Amniotic stem cell (primary cell): ENCODE data around the gene ZNF777.

Experiments used
- DNase-seq: peaks from one replicate; lab custom pipeline; 2025; lab: John Stamatoyannopoulos, UW

Gene ZNF777

DNA sequence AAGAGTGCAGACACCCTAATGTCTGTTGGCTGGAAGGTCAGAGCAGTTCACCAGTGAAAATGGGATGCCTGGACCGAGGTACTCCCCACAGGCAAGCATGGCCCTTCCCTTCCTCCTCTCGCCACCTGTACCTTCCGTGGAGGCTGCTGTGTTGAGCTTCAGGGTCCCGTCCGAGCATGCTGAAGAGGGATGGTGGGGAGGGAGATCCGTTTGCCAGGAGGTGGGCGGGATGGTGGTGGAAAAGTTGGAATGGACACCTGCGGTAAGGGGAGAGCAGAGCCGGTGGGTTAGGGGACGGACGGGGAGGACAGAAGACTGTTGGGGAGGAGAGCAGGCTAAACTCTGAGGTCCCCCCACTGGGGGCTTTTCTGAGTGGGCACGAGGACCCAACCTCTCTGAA, 15.9 kb upstream of the ZNF777 start:
- DNase-seq, result no peak

DNA sequence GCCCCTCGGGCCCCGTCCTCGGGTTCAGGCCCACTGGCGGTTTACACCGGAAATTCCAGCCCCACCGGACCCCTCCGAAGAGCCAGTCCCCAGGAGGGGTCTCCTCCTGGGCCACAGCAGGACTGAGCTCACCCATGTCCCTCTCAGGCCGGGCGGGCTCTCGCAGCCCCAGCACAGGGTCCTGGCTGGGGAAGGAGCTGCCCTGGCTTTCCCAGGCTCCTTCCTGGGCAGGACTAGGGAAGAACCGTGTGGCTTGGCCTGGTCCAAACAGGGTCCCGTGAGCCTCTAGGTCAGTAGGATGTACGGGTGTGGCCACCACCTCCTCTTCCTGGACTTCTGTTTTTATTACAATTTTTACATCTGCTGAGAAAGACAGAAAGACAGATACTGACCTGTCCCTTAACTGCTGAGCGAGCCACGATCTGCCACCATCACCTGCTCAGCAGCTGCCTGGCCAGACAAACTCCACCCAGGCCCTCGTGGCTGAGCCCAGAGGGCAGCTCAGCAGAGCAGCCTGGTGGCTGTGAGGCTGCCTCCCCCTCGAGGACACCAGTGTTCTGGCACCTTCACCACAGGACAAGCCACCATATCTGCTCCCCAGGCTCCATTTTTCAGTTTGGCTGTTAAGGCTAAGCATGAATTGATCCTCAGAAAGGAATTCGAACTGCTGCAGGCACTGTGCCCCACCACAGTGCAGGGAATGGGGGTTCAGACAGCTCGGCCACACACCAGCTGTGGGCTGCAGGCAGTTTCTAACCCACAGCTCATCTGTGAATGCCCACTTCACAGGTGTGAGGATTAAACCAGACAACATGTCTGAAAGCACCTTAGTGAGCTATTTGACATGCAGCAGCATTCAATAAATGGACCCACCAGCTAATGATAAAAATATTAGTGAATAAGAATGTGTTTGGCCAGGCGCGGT, 14.5 kb upstream of the ZNF777 start:
- DNase-seq, result no peak

GRCh38 chr7:149474309-149475120, 13.7 kb upstream of the ZNF777 start:
- no peak for DNase-seq

GRCh38 chr7:149473251-149473650, 12.4 kb upstream of the ZNF777 start:
- DNase-seq, result no peak

DNA sequence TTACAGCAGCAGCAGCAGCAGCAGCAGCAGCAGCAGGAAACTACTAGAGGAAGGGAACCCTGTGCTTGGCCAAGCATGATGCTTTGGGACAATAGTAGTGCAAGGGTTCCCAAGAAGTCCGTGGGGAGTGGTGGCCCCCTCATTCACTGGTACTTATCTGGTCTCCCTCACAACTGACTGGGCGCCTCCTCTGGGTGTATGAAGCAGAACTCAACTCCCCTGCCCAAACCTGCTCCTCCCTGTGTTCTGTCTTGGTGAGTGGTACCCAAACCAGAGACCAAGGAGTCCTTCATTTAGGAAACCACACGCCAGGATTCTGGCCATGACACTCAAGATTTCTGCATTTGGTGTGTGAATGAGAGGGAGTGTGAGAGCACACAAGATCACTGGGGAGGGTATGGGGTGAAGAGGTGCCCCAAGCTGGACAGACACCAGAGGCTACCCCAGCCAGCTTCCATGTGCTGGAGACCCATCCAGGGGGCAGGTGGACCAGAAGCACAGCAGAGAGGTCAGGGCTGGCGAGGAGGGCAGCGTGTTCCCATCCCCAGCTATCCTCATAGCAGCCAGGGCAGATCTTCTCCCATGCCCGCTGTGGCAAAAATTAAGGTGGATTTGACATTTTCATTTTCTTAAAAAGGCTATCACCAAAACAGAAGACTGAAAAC, 10.6 kb upstream of the ZNF777 start:
- no peak for DNase-seq

DNA sequence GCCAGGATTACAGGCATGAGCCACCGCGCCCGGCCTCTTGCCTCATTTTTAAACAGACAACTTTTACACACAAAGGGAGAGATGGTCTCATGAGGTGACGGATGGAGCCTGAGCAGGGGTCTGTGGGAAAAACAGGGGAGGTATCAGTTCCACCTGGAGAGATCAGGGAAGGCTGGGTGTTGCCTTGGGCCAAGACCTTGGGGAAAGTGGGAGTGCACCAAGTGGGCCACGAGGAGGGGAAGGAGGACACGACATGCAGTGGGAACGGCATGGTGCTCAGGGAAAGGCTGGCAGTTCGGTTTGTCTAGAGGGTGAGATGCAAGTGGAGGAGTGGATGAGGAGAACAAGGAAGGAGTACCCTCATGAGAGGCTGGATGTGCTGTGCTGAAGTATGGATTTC, 8.9 kb upstream of the ZNF777 start:
- no peak for DNase-seq

DNA sequence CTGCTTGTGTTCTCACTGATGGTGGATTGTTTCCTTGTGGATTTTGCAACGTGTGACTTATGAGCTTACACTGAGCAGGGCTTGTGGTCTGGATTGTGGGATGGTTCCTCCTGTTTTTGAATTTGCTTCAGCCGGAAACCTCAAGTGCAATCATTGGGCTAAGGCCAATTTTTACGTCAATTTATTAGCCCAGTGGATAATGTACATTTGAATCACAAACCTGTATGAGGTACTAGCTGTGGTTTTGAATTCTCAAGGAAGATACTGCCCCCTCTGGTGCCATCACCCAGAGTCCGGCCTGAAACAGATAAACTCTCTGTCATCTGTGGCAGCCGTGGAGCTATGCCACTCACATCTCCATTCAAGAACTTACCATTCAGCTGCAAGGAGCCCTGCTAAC, 7.3 kb upstream of the ZNF777 start:
- DNase-seq, result no peak

- no peak for DNase-seq
These were observed 6.5 kb upstream of the ZNF777 start for GRCh38 chr7:149467321-149467859.

DNA sequence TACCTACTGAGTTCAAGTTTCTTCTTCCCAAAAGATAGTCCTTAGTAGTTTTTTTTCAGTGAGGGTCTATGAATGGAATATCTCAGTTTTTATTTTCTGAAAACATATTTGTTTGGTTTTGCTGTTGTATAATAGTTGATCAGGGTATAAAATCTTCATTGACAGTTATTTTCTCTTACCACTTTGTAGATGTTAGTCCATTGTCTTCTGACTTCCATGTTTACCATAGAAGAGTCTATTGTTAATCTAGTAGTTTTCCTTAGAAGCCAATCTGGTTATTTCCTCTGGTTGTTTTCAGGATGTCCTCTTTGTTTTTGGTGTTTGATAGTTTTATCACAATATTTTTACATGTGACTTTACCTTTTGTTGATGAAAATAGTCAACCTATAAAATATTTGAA, 5.5 kb upstream of the ZNF777 start:
- no peak for DNase-seq

- no peak for DNase-seq
These were observed 2.8 kb upstream of the ZNF777 start for GRCh38 chr7:149463500-149464161.

DNA sequence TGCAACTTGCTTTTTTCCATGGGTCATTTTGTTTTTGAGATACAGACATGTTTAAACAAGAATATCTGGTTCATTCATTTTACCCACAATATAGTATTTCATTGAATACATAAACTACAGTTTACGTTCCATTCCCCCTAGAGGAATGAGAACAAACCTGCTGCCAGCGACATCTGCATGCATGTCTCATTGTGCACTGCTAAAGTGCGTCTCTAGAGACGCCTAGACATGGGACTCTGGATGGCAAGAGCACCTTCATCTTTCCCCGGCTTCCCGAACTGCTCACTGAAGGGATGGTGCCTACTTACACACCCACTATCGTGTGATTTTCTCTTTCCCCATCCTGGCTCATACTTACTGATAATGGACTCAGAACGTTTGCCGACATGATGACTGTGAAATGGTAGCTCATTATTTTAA, 1.2 kb upstream of the ZNF777 start:
- DNase-seq, result no peak

GRCh38 chr7:149459540-149460452, 1.1 kb downstream of the ZNF777 start:
- DNase-seq, result no peak

DNA sequence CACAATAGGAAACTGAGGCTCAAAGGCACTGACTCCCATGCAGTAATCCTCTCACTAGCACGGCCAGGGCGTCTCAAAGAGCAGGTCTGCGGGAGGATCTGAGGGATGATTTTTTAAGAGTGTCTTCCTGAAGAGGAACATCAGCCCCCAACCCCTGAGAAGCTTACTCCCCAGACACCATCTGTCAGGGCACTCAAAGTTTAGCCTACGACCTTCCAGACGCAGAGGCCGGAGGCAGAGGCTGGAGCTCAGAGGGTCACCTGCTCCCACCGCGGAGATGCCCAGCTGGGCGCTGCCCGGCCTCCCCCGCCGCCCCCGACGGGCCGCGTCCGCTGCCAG, 1.7 kb downstream of the ZNF777 start:
- no peak for DNase-seq

GRCh38 chr7:149458235-149458634, 2.6 kb downstream of the ZNF777 start:
- DNase-seq, result no peak

- no peak for DNase-seq
These were observed 3.1 kb downstream of the ZNF777 start for GRCh38 chr7:149457766-149458165.

- DNase-seq, result no peak
These were observed 4.1 kb downstream of the ZNF777 start for GRCh38 chr7:149456506-149457421.

DNA sequence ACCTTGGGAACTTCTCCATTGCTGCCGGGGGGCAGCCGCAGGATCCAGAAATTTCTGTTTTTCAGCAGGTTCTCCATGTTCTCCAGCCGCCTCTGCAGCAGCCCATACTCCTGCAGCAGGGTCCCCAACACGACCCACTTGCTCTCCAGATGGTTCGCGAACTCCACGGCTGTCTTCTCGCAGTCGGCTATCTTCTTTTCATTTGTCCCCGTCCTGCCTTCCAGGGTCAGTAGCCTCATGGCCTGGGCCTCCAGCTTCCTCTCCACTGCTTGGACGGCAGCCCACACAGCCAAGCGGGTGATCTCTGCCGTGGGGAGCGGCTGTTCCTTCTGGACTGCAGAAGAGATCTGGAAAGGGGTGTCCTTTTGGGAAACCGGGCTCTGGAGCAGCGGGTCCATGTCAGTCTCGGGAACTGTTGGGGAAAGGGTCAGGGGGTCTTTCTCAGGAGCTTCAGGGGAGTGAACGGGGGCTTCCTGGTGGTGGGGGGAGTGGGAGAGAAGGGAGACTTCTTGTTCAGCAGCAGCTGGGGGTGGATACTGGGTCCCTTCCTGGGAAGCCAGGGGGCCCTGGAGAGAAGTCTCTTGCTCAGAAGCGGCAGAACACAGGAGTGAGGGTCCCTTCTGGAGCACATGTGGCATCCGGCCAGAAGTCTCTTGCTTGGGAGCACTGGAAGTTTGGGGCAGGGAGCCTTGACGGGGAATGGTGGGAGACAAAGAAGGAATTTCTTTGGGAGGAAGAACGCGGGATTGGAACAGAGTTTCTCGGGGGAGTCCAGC, 5.5 kb downstream of the ZNF777 start:
- no peak for DNase-seq

DNA sequence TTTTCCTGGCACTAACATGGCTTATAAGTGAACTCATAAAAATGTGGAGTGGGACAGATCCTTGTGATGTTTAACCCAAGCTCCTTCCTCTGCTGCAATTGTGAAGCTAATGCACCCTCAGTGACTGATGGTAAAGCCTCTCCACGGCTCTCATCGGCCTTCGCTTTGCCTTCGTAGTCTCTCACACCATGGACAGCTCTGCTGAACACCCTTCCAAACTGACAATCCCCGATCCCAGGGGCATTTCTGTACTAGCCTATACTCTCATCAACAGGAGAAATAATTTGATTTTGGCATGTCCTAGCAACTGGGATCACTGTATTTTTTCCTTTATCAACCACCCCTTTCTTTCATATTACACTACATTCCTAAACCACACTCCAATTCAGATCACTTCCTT, 6.1 kb downstream of the ZNF777 start:
- no peak for DNase-seq

GRCh38 chr7:149454006-149454405, 6.9 kb downstream of the ZNF777 start:
- DNase-seq, result no peak
